Osteoblast (primary cell): ENCODE results near the gene CDC42BPG. TPM values are rescaled to one million over a fixed set of nuclear protein-coding genes. Genes with fewer than 3 reads are reported as not detected.

ENCODE experiments used
- DNase-seq: peaks from one replicate; pipeline ENCODE4 v3.0.0; 2011; ENCODE audit warnings: low spot score, mixed read lengths; ENCODE audit not compliant: insufficient read length; ENCODE audit errors: missing footprints
- H2AFZ ChIP-seq: 2 replicates; pipeline ENCODE4 v1.6.0; 2011; ENCODE audit warnings: mild to moderate bottlenecking, low read length
- H3K27ac ChIP-seq: 2 replicates; pipeline ENCODE4 v1.5.1; 2011; ENCODE audit warnings: mild to moderate bottlenecking, low read depth, low read length, moderate library complexity
- H3K27me3 ChIP-seq: 2 replicates; pipeline ENCODE4 v1.6.0; 2012; ENCODE audit warnings: mild to moderate bottlenecking, control low read depth, inconsistent platforms, low read length, moderate library complexity; ENCODE audit not compliant: insufficient read depth
- H3K36me3 ChIP-seq: 2 replicates; pipeline ENCODE4 v1.5.1; 2011; ENCODE audit warnings: mild to moderate bottlenecking, low read length, control low read depth, moderate library complexity; ENCODE audit not compliant: insufficient read depth
- H3K4me1 ChIP-seq: 2 replicates; pipeline ENCODE4 v1.5.1; 2011; ENCODE audit warnings: mild to moderate bottlenecking, low read length, control low read depth, moderate library complexity; ENCODE audit not compliant: insufficient read depth
- H3K4me2 ChIP-seq: 2 replicates; pipeline ENCODE4 v1.6.0; 2011; ENCODE audit warnings: mild to moderate bottlenecking, low read length; ENCODE audit not compliant: insufficient read depth
- H3K4me3 ChIP-seq: fragments of 200-600 bp; sonication (generic); 3 replicates; pipeline ENCODE4 v1.5.1; 2012; ENCODE audit warnings: mild to moderate bottlenecking, low read length, inconsistent platforms; ENCODE audit not compliant: insufficient read depth
- H3K79me2 ChIP-seq: 2 replicates; pipeline ENCODE4 v1.6.0; 2012; ENCODE audit warnings: mild to moderate bottlenecking, low read length, control low read depth, inconsistent platforms; ENCODE audit not compliant: insufficient read depth
- H3K9me3 ChIP-seq: 2 replicates; pipeline ENCODE4 v1.5.1; 2011; ENCODE audit warnings: low read depth, low read length, control low read depth
- H4K20me1 ChIP-seq: 2 replicates; pipeline ENCODE4 v1.6.0; 2012; ENCODE audit warnings: mild to moderate bottlenecking, low read length, control low read depth; ENCODE audit not compliant: insufficient read depth
- CTCF ChIP-seq: IDR thresholded peaks from 2 replicates; pipeline ENCODE4 v1.5.1; 2011; ENCODE audit warnings: mild to moderate bottlenecking, low read depth, low read length, moderate library complexity; ENCODE audit errors: extremely low read depth
- total RNA-seq: library from RNA; depleted of rRNA; stranded (reverse); fragments of >200 nt; gene quantifications from 2 replicates; pipeline ENCODE4 v1.2.3, GENCODE V29; 2012

CDC42BPG gene
- total RNA-seq, 1 donor = under 0.01 TPM

GRCh38 chr11:64800303-64801157, 43.9 kb downstream of the CDC42BPG start:
- no peak for TF ChIP-seq CTCF
- Histone ChIP-seq H3K27ac (no peak overlapping the region), H3K79me2 (no peaks in the 10 kb centered on the region), H3K27me3 (no peaks in the 10 kb centered on the region), H3K4me3 (no peak overlapping the region), H3K4me1 (peaks cover 7% of the 10 kb centered on the region), H4K20me1 (peaks cover 6% of the 10 kb centered on the region), H3K4me2 (no peak overlapping the region), H2AFZ (no peak overlapping the region), H3K36me3 (peaks cover 20% of the 10 kb centered on the region), H3K9me3 (no peaks in the 10 kb centered on the region)
- DNase-seq = no peak

GRCh38 chr11:64799623-64800302, 44.7 kb downstream of the CDC42BPG start:
- H3K79me2 ChIP-seq = no peaks in the 10 kb centered on the region
- H3K36me3 ChIP-seq = peaks cover 12% of the 10 kb centered on the region
- no peak for TF ChIP-seq CTCF
- no peak overlapping the region for H3K4me3 ChIP-seq
- no peaks in the 10 kb centered on the region for H3K9me3 ChIP-seq
- DNase-seq = peak; percentile 78
- peaks cover 4% of the 10 kb centered on the region for H4K20me1 ChIP-seq
- no peak overlapping the region for H2AFZ ChIP-seq
- no peak overlapping the region for H3K4me2 ChIP-seq
- no peaks in the 10 kb centered on the region for H3K27me3 ChIP-seq
- peaks cover 7% of the 10 kb centered on the region for H3K4me1 ChIP-seq
- no peak overlapping the region for H3K27ac ChIP-seq

GRCh38 chr11:64799256-64799622, 45.2 kb downstream of the CDC42BPG start:
- H3K9me3 ChIP-seq = no peaks in the 10 kb centered on the region
- H3K36me3 ChIP-seq = peaks cover 9% of the 10 kb centered on the region
- no peak overlapping the region for H3K27ac ChIP-seq
- no peak for DNase-seq
- H3K79me2 ChIP-seq = no peaks in the 10 kb centered on the region
- no peak for TF ChIP-seq CTCF
- peaks cover 3% of the 10 kb centered on the region for H4K20me1 ChIP-seq
- H2AFZ ChIP-seq = no peak overlapping the region
- H3K4me2 ChIP-seq = no peak overlapping the region
- H3K4me3 ChIP-seq = no peak overlapping the region
- H3K27me3 ChIP-seq = no peaks in the 10 kb centered on the region
- peaks cover 6% of the 10 kb centered on the region for H3K4me1 ChIP-seq
